HS-5 (cell line): ENCODE data around the gene NCAM2.
"Not testable (repeated sequence)": the region's sequence is repeated elsewhere in the genome, so short reads cannot be mapped to it uniquely, and the experiment has no call there.

Source experiments
- DNase-seq: peaks from one replicate; pipeline ENCODE4 v3.0.0-alpha.2; 2012; ENCODE audit warnings: low read depth

The NCAM2 gene

GRCh38 chr21:21103692-21104091, 105.5 kb downstream of the NCAM2 start:
- no peak for DNase-seq

- no peak for DNase-seq
Observed at GRCh38 chr21:21109736-21110135, 111.5 kb downstream of the NCAM2 start.

- no peak for DNase-seq
Observed at GRCh38 chr21:21111309-21111920, 113.2 kb downstream of the NCAM2 start.

GRCh38 chr21:21114461-21114860, 116.3 kb downstream of the NCAM2 start:
- DNase-seq: no peak

GRCh38 chr21:21119091-21119490, 120.9 kb downstream of the NCAM2 start:
- DNase-seq: no peak

- DNase-seq: no peak
Observed at GRCh38 chr21:21122680-21123079, 124.5 kb downstream of the NCAM2 start.

GRCh38 chr21:21132390-21132789, 134.2 kb downstream of the NCAM2 start:
- DNase-seq: no peak

- no peak for DNase-seq
Observed at GRCh38 chr21:21137986-21138385, 139.8 kb downstream of the NCAM2 start.

GRCh38 chr21:21146587-21147373, 148.6 kb downstream of the NCAM2 start:
- no peak for DNase-seq

GRCh38 chr21:21147374-21147745, 149.2 kb downstream of the NCAM2 start:
- no peak for DNase-seq

- no peak for DNase-seq
Observed at GRCh38 chr21:21148009-21148408, 149.8 kb downstream of the NCAM2 start.

GRCh38 chr21:21148514-21148913, 150.3 kb downstream of the NCAM2 start:
- DNase-seq: no peak

GRCh38 chr21:21149445-21149844, 151.2 kb downstream of the NCAM2 start:
- DNase-seq: not testable (repeated sequence)

GRCh38 chr21:21151231-21151630, 153.0 kb downstream of the NCAM2 start:
- DNase-seq: no peak

GRCh38 chr21:21156397-21156796, 158.2 kb downstream of the NCAM2 start:
- no peak for DNase-seq

GRCh38 chr21:21156957-21157356, 158.7 kb downstream of the NCAM2 start:
- no peak for DNase-seq

- no peak for DNase-seq
Observed at GRCh38 chr21:21158376-21158918, 160.2 kb downstream of the NCAM2 start.

GRCh38 chr21:21159253-21159899, 161.2 kb downstream of the NCAM2 start:
- DNase-seq: no peak

- DNase-seq: no peak
Observed at GRCh38 chr21:21162786-21163185, 164.6 kb downstream of the NCAM2 start.

GRCh38 chr21:21163904-21164303, 165.7 kb downstream of the NCAM2 start:
- peak; percentile 34 for DNase-seq

- peak; percentile 72 for DNase-seq
Observed at GRCh38 chr21:21165063-21165645, 166.9 kb downstream of the NCAM2 start.

- DNase-seq: no peak
Observed at GRCh38 chr21:21174676-21175075, 176.5 kb downstream of the NCAM2 start.
